Measurements from ENCODE around the gene RAB31. TPM values are rescaled to one million over a fixed set of nuclear protein-coding genes. Genes with fewer than 3 reads are reported as not detected.
"Not testable (repeated sequence)": the region's sequence is repeated elsewhere in the genome, so short reads cannot be mapped to it uniquely, and the experiment has no call there.

The RAB31 gene, protein sequence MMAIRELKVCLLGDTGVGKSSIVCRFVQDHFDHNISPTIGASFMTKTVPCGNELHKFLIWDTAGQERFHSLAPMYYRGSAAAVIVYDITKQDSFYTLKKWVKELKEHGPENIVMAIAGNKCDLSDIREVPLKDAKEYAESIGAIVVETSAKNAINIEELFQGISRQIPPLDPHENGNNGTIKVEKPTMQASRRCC
- 29.4 TPM for polyA plus RNA-seq (ENCODE audit: insufficient read length)
- long read RNA-seq, donor 1, full-length matches to known transcripts: 22 of 22 reads
- long read RNA-seq, donor 1, partial matches to known transcripts: 0 of 22 reads
- long read RNA-seq, donor 1, other reads (novel, unspliced or antisense): 0 of 22 reads
- long read RNA-seq, donor 2, full-length matches to known transcripts: 14 of 52 reads
- long read RNA-seq, donor 2, partial matches to known transcripts: 38 of 52 reads
- long read RNA-seq, donor 2, other reads (novel, unspliced or antisense): 0 of 52 reads
- long read RNA-seq, donor 3, full-length matches to known transcripts: 3 of 3 reads
- long read RNA-seq, donor 3, partial matches to known transcripts: 0 of 3 reads
- long read RNA-seq, donor 3, other reads (novel, unspliced or antisense): 0 of 3 reads
- long read RNA-seq, donor 4: 0 reads
- long read RNA-seq, donor 5, full-length matches to known transcripts: 12 of 12 reads
- long read RNA-seq, donor 5, partial matches to known transcripts: 0 of 12 reads
- long read RNA-seq, donor 5, other reads (novel, unspliced or antisense): 0 of 12 reads
- long read RNA-seq, donor 6, full-length matches to known transcripts: 11 of 11 reads
- long read RNA-seq, donor 6, partial matches to known transcripts: 0 of 11 reads
- long read RNA-seq, donor 6, other reads (novel, unspliced or antisense): 0 of 11 reads
- long read RNA-seq, donor 7, full-length matches to known transcripts: 14 of 14 reads
- long read RNA-seq, donor 7, partial matches to known transcripts: 0 of 14 reads
- long read RNA-seq, donor 7, other reads (novel, unspliced or antisense): 0 of 14 reads
- long read RNA-seq, donor 8, full-length matches to known transcripts: 4 of 4 reads
- long read RNA-seq, donor 8, partial matches to known transcripts: 0 of 4 reads
- long read RNA-seq, donor 8, other reads (novel, unspliced or antisense): 0 of 4 reads

- peak; percentile 67 for DNase-seq
Measured at GRCh38 chr18:9708057-9708433, at the start of gene RAB31. RAB31 (plus strand) TSS chr18:9708301; CDS start chr18:9708406, 105 bp downstream.

- DNase-seq: no peak
Measured at GRCh38 chr18:9659499-9660375, 48.4 kb upstream of the RAB31 start.

DNA sequence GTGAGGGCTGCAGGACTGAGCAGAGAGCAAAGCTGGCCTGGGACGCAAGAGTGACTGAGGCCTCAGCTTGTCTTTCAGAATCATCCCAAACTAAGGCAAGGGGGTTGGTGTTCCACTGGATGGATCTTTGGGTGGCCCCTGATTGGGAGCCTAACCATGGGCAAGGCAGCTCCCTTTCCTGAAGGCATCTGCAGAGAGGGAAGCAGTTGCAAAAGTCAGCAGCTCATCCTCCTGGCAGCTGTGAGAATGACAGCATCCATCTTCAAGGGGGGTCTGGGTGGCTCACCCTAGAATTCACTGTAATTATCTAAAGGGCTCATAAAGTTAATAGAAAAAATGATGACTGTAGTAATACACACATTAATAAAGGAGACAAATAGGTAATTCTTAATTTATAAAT lies 46.5 kb upstream of the RAB31 start:
- DNase-seq: no peak

- DNase-seq: no peak
Measured at GRCh38 chr18:9663377-9663776, 44.7 kb upstream of the RAB31 start.

DNA sequence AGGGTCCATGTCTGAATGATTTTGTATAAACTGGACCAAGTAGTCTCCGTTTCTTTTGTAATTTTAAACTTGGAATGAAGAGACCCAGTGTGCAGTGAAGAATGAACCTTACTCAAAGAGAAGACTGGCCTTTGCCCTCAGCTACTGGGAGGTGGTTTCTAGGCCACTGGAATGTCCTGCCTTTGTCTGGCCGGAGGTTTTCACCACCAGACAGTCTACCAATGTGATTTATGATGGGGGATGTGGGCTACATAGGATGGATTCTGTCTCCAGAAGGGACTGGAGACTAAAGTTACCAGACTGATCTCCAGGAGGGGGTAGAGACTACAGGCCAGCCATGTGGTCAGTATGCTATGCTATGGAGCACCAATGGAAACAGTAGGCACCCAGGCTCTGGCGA lies 42.8 kb upstream of the RAB31 start:
- no peak for DNase-seq

DNA sequence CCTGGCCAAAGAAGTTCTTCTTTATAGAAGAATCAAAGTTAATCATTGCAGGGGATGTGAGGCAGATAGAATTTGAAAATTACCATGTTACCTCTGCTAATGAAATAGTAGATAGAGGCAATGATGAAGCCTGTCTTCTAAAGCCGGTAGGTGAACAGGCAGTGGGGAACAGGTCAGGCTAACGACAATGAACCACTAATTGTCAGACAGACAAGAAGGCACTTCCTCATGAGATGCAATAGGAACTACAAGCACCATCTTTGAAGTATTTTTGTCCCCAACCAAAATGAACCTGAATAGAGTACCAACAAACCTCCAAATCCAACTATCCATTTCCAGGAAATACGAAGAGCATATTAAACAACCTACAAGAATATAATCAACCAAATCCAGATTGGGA lies 41.6 kb upstream of the RAB31 start:
- no peak for DNase-seq

- no peak for DNase-seq
Measured at GRCh38 chr18:9669016-9669415, 39.1 kb upstream of the RAB31 start.

DNA sequence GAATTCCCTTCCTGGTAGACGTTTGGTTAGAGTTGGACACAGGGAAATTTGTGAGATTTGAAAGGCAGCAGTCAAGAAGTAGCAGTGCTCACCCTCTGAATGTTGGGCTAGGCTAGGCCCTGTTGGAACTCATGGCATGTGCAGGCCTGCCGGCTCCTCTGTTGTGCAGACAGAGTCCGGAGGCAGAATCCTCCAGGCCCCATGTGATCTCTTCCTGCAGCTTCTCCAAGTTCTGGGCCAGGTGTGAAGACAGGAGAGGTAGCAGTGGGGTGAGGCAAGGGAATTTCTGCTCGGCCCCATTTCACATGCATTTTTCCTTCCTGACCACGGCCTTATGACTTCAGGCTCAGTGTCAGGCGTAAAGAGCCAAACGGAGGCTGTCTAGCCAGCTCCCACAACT lies 36.9 kb upstream of the RAB31 start:
- DNase-seq: no peak

DNA sequence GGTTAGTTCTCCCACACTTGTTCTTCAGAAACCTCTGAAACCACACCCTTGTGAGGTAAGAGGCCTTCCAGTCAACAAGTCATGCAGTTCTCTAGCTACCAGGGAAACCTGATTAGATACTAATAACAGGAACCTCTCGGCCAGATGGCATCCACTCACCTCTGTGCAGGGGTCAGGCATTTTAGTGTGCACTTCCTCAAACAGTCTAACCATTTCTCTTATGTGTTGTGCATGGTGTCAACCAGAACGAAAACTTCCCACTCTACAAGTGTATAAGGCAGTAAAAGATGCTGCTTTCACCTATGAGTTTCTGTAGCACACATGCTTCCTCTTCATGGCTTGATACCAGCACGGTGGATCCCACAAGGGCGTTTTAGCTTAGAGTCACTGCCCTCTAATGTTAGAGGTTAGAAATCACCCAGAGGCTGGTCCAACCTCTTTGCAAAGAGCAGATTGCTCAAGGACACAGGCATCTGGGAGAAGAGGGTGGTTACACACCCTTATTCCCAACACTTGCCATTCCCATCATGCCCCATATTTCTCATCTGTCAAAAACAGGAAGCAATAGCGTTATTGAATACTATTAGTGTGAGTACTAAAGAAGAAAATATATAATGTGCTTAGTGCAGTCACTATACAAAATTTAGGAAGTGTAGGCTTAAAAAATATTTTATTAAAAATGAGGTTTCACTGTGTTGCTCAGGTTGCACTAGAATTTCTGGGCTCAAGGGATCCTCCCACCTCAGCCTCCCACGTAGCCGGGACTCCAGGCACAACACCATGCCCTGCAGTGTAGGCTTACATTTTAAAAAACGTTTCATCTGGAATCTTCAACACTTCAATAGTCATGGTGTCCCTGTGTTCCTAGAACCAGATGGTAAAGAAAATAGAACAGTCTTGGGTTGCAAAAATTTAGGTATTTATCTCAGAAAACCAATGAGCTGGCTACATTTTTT lies 34.5 kb upstream of the RAB31 start:
- no peak for DNase-seq

- DNase-seq: not testable (repeated sequence)
Measured at GRCh38 chr18:9678216-9678615, 29.9 kb upstream of the RAB31 start.

GRCh38 chr18:9679125-9679524 lies 29.0 kb upstream of the RAB31 start:
- no peak for DNase-seq

DNA sequence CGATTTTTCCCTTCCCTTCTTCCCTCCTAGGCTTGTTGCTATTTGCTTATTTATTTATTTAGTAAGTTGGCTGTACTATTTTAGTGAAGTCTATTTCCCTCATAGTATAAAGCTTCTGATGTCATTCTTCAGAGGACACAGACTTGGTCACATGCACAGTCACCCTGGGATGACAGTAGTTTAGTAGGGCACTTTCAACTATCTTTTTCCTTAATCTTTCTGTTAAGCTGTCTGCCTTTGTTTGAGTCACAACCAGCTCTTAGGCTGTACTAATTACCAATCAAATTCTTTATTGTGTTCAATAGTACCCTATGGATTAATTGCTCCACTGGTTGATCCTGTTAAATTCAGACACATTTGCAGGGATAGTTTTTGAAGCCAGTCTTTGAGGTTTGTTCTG lies 26.9 kb upstream of the RAB31 start:
- DNase-seq: no peak

DNA sequence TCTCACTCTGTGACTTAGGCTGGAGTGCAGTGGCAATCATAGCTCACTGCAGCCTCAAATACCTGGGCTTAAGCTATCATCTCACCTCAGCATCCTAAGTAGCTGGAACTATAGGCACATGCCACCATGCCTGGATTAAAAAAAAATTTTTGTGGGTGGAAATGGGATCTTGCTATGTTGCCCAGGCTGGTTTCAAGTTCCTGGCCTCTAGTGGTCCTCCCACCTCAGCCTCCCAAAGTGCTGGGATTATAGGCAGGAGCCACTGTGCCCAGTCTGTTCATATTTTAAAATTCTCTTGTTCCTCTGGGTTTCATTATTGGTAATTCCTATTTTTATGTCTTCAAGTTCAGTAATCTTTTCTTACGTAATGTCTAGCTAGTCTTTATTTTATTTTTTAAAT lies 25.5 kb upstream of the RAB31 start:
- DNase-seq: no peak

- no peak for DNase-seq
Measured at GRCh38 chr18:9683418-9684396, 24.4 kb upstream of the RAB31 start.

GRCh38 chr18:9684881-9685614 lies 23.1 kb upstream of the RAB31 start:
- no peak for DNase-seq

DNA sequence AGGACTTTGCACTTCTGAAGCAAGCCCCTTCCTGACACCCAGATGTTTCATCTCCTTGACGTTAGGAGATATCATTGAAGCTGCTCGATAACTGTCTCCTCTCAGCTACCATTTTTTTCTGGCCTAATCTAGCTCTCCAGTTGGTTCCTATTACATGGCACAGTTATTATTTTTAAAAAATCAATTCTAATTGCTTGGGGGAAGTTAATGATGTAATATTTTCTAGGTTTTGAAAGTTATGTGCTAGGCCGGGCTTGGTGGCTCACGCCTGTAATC lies 22.5 kb upstream of the RAB31 start:
- DNase-seq: no peak

- no peak for DNase-seq
Measured at GRCh38 chr18:9688036-9688741, 19.9 kb upstream of the RAB31 start.

DNA sequence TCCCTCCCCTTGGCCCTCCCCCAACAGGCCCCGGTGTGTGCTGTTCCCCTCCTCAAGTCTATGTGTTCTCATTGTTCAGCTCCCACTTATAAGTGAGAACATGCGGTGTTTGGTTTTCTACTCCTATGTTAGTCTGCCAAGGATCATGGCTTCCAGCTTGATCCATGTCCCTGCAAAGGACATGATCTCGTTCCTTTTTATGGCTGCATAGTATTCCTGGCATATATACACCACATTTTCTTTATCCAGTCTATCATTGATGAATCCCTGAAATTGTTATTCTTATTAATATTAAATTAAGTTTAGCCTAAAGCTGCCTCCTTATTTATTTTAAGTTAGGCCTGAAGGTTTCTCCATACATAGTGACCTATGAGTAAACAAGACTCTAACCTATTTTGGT lies 18.8 kb upstream of the RAB31 start:
- DNase-seq: no peak
